Glutamatergic neuron (in vitro differentiated cells): Measurements from ENCODE around the gene SLFN12. TPM values are rescaled to one million over a fixed set of nuclear protein-coding genes. Genes with fewer than 3 reads are reported as not detected.
"Not testable (repeated sequence)": the region's sequence is repeated elsewhere in the genome, so short reads cannot be mapped to it uniquely, and the experiment has no call there.

Experiments
- DNase-seq: peaks from one replicate; pipeline ENCODE4 v3.0.0; 2022
- H3K27ac Mint-ChIP-seq: one replicate; pipeline ENCODE4 v1.8.0; 2020; ENCODE audit warnings: mild to moderate bottlenecking, mixed read lengths, inconsistent platforms; ENCODE audit not compliant: unreplicated experiment
- H3K27me3 Mint-ChIP-seq: one replicate; pipeline ENCODE4 v1.8.0; 2020; ENCODE audit warnings: mild to moderate bottlenecking, moderate library complexity, mixed read lengths, inconsistent platforms; ENCODE audit not compliant: unreplicated experiment
- H3K36me3 Mint-ChIP-seq: one replicate; pipeline ENCODE4 v1.8.0; 2020; ENCODE audit warnings: mild to moderate bottlenecking, mixed read lengths, inconsistent platforms; ENCODE audit not compliant: unreplicated experiment
- H3K4me1 Mint-ChIP-seq: one replicate; pipeline ENCODE4 v1.8.0; 2020; ENCODE audit warnings: mild to moderate bottlenecking, low read depth, mixed read lengths, inconsistent platforms; ENCODE audit not compliant: unreplicated experiment
- H3K4me3 Mint-ChIP-seq: one replicate; pipeline ENCODE4 v1.8.0; 2020; ENCODE audit warnings: mild to moderate bottlenecking, mixed read lengths, inconsistent platforms; ENCODE audit not compliant: unreplicated experiment
- H3K9me3 Mint-ChIP-seq: one replicate; pipeline ENCODE4 v1.8.0; 2020; ENCODE audit warnings: mild to moderate bottlenecking, moderate library complexity, mixed read lengths, inconsistent platforms; ENCODE audit not compliant: unreplicated experiment
- CTCF ChIP-seq: fragments of 200-600 bp; sonication (generic); IDR thresholded peaks from one replicate; pipeline ENCODE4 v1.5.0; 2021; ENCODE audit not compliant: partially characterized antibody, unreplicated experiment
- total RNA-seq: library from RNA; stranded (reverse); fragmentation: NEBNext Ultra II Directional; extraction: Animal tissue kit (Norgen Biotek cat#: 25700); gene quantifications from one replicate; pipeline ENCODE4 v1.2.1, GENCODE V29; 2021; ENCODE audit not compliant: unreplicated experiment

SLFN12 gene
- total RNA-seq, 1 donor from 2014 or later, result not detected

DNA sequence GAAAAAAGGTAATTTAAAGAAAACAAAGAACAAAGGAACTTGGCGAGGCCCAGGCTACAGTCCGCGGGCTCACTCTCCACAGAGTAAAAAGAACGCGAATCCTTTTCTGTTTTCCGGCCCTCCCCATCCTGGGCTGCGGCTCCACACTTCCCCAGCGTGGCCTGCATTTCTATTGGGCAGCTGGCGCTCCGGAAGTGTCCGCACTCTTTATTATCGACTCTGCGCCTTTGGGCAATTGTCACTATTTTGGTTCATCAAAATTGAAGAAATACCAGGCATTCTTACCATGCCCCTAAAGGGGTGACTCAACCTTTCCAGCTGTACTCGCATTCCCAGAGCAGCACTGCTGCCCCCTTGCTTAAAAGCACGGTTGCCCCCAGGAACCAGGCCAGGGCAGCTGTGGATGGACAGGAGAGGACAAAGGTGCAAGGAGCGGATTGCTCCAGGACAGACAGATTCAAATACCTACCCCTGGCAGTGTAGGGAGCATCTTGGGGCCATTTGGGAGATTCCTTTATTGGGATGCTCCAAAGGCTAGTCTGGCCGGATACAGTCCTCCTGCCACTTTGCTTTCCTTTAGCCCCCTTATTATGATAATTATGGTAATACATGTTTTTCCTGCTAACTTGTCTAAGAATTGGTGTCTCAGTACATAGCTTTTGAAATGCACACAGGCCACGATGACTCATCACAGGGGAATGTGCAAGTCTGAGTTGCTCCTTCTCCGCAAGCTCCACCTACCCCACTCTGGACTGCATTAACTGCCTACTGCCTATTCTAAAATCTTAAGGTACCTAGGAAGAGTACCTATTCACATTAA lies 985 bp upstream of the SLFN12 start:
- Mint-ChIP-seq H3K27ac (no peak overlapping the region), H3K4me1 (peaks cover 3% of the 10 kb centered on the region), H3K27me3 (peaks cover 18% of the 10 kb centered on the region), H3K9me3 (no peaks in the 10 kb centered on the region), H3K4me3 (peak overlapping the region; percentile 63), H3K36me3 (no peaks in the 10 kb centered on the region)
- DNase-seq, result no peak
- no peak for TF ChIP-seq CTCF

- H3K27ac Mint-ChIP-seq, result no peak overlapping the region
- peaks cover 3% of the 10 kb centered on the region for H3K4me1 Mint-ChIP-seq
- no peak for TF ChIP-seq CTCF
- peaks cover 18% of the 10 kb centered on the region for H3K27me3 Mint-ChIP-seq
- DNase-seq, result no peak
- no peak overlapping the region for H3K4me3 Mint-ChIP-seq
- H3K36me3 Mint-ChIP-seq, result no peaks in the 10 kb centered on the region
- H3K9me3 Mint-ChIP-seq, result no peaks in the 10 kb centered on the region
These were observed 2.6 kb downstream of the SLFN12 start for GRCh38 chr17:35429702-35430101.

DNA sequence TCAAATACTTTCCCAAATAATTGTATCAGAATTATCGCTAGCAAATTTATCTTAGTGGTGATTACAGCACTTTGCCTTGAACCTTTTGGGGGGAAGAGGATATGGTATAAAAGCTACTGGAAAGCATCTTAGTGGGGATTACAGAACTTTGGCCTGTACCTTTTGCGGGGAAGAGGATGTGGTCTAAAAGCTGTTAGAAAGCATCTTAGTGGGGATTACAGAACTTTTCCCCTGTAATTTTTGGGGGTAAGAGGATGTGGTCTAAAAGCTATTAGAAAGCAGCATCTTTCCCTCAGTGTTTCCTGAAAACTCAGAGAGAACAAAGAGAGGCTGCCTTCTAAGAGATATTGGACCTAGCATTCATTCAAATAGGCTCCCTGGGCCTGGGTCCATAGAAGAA lies 4.1 kb downstream of the SLFN12 start:
- Mint-ChIP-seq H3K4me3 (no peak overlapping the region), H3K27ac (no peak overlapping the region), H3K4me1 (peaks cover 2% of the 10 kb centered on the region), H3K36me3 (no peaks in the 10 kb centered on the region), H3K9me3 (no peaks in the 10 kb centered on the region), H3K27me3 (peaks cover 14% of the 10 kb centered on the region)
- TF ChIP-seq CTCF, result no peak
- no peak for DNase-seq

DNA sequence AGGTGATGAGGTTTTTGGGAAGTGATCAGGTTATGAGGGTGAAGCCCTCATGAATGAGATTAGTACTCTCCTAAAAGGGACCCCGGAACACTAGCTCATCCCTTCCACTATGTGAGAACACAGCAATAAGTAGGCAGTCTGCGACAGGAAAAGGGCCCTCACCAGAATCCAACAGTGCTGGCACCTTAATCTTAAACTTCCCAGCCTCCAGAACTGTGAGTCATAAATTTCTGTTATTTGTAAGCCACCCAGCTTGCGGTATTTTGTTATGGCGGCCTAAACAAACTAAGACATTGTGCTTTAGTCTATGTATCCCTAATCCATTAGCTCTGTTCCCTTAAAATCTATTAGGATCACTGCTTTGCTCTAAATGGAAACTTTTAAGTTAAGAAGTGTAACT lies 8.5 kb downstream of the SLFN12 start:
- Mint-ChIP-seq H3K9me3 (peaks cover 2% of the 10 kb centered on the region), H3K4me3 (no peak overlapping the region), H3K27me3 (no peaks in the 10 kb centered on the region), H3K4me1 (no peaks in the 10 kb centered on the region), H3K27ac (no peak overlapping the region), H3K36me3 (no peaks in the 10 kb centered on the region)
- no peak for DNase-seq
- TF ChIP-seq CTCF, result no peak

DNA sequence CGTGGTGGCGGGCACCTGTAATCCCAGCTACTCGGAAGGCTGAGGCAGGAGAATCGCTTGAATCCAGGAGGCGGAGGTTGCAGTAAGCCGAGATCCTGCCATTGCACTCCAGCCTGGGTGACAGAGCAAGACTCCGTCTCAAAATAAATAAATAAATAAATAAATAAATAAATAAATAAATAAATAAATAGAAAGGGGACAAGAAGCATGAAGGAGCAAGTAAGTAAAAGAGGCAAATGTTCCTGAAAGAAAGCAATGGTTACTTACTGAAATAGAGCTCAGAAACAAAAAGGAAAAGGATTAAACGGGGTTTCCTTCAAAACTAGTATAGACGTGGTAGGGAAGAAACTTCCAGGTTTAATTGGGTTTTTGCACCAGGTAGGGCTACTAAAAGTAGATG lies 11.2 kb downstream of the SLFN12 start:
- H3K27me3 Mint-ChIP-seq, H3K36me3 Mint-ChIP-seq, H3K9me3 Mint-ChIP-seq, H3K4me1 Mint-ChIP-seq, DNase-seq, H3K4me3 Mint-ChIP-seq, H3K27ac Mint-ChIP-seq: not testable (repeated sequence)
